Middle frontal gyrus (tissue), 1 donor: ENCODE data around the gene VSTM4.

Experiments
- DNase-seq: peaks from one replicate; pipeline ENCODE4 v3.0.0-alpha.2; 2015; ENCODE audit warnings: low spot score; ENCODE audit errors: extremely low spot score

Gene VSTM4

DNA sequence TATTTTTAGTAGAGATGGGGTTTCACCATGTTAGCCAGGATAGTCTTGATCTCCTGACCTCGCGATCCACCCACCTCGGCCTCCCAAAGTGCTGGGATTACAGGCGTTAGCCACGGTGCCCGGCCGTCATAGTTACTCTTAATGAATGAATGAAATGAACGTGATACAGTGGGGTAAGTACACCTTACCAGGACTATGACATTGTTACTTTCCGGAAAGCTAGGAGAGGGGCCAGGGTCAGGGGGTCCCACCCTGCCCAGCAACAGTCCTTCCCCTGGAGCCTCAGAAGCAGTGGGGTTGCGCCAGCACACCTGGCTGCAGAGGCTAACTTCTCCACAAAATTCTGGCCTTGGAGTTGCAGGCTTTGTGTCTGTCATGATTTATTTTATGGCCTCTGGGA lies 21.4 kb downstream of the VSTM4 start:
- DNase-seq: no peak

DNA sequence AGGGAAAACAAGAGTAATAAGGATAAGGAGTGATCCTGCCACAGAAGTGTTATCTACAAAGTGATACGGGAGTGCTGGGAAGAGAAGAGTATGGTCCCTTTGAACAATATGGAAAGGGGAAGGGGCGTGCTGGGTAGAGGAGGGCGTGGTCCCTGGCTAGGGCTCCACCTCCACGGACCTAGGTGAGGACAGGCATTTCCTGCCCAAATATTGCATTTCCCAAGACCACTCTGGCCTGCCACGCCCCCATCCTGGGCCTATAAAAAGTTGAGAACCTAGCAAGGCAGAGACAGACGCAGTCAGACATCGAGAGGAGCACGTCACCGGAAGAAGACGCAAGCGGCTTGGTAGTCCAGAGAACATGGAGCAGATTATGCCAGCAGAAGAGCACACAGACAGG lies 22.8 kb downstream of the VSTM4 start:
- DNase-seq: no peak

DNA sequence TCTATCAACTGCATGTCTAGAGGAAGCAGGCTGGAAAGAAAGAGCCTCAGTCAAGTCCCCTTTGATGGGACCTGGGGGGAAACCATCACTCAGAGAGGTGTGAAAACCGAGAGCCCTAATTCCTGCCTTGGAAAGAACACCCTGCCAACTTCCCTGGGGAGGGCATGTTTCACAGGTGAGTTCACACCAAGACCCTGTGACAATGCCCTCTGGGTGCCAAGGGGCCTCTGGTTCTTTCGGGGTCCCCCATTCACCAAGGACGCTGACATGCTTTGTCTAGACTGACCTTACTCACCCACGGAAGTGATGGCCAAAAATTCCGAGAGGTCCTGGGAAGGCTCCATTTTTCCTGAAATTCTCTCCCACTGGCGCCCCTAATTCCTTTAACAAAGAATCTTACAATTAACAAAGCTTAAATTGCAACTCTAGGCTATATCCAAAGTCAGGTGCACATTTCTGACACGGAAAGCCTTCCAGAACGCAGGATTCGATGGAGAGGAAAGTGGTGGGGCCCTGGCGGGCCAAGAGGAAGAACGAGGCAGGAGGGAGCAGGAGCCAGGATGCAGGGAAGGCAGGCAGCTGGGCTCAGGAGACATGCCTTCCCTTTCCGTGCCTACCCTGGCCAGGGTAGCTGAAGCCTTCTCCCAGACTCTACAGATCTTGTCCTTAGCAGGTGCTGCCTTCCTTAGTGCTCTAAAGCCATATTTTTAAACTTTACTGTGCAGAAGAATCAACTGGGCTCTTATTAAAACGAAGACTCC lies 23.7 kb downstream of the VSTM4 start:
- DNase-seq: no peak

DNA sequence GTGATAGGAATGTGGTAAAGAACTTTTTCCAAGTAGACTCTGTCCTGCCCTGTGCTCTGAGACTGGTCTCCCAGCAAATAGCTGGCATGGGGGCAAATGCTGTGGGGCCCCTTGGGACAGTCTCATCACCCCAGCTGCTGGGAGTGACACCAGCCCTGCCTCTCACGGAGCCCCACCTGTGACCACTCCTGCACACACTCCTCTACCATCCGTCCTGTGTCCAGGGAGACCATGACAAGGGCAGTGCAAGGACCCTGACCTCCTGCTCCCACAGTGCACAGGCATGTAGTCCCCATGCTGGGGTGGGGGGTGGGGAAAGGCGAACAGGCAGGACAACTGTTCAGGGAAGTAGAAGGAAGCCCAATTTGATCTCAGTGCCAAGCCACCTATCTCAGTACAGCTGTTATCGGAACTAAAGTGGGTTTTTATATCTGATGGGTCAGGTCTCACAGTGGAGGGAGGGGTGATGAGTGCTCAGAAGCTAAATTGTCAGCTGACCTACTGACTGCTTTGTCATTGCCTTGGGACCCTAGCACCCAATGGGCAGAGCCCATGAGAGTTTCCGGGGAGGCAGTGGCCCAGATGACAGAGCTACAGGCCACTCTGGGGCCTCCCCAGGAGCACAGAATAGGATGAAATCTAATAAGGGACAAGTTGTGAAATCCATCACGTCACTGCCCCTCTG lies 24.5 kb downstream of the VSTM4 start:
- DNase-seq: no peak

DNA sequence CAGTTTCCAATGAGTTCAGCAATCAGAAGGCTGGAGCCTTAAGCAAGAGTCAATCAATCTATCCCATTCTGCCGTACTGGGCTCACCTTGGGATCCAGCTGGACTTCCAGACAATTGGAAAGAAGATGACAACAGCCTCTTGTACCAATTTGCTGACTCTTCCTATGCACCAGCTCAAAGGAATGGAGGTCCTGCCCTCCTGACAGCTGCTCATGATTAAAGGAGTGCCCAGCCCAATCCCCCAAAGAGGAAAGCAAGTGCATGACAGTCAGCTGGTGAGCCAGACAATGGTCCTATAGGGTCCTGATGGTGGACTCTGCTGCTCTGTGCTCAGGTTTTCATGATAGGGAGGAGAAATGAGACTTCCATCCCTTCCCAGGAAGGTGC lies 25.1 kb downstream of the VSTM4 start:
- DNase-seq: no peak

DNA sequence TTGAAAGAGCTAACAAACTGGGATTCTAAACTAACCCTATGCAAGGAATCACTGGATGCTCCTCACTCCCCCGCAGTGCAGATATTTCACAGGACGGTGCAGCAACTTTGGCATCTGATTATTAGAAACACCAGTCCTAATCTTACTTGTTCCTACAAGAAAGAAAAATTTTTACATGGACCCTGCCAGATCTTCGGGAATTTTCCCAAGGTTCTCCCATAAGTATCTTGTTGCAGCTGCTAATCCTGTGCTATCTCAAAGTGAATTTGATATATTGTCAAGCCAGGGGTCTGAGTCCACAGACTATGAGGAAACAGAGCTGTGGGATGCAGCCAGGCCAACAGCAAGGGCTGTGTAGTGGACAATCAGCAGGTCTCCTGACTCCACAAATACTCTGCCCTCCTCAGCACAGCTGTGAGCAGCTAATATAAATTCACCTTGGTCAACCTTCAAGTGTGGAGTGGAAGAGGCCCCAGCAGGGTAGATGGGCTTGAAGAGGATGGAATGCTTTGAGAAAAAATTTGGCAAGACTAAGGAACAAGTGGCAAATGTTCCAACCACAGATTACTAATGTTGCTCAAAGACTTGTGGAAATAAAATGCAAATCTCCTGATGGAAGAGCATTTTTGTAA lies 25.6 kb downstream of the VSTM4 start:
- DNase-seq: no peak

DNA sequence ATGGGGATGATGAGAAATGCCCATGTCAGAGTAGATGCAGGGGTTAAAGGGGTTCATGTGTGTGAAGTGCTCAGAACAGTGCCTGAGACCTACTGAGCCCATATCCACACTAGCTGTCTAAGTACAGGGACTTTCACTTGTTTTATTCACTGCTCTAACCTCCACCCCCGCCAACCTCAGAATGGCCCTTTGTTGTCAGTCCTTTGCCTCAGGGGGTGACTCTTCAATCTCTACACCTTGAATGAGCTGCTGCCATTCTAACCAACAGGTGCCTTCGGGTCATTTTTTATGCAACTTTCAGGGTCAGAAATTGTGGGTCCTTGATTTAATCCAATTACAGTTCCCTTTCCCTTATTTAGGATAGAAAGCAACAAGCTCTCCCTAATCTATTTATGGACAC lies 26.2 kb downstream of the VSTM4 start:
- no peak for DNase-seq

DNA sequence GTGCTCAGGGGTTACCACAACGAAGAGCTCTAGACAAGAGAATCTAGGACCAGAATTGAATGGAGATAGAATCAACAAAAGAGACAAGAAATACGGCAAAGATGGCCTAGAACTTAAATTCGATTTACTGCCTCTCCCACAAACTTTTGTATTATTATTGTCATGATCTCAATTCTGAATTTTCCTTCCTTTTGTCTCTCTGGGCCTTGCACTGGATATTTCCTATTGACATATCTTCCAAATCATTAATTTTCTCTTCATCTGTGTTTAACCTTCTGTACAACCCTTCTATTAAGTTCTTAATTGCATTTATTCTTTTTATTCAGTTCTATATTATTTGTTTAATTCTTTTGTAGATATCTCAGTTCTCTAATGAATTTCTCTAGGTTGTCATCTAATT lies 28.4 kb downstream of the VSTM4 start:
- DNase-seq: no peak

DNA sequence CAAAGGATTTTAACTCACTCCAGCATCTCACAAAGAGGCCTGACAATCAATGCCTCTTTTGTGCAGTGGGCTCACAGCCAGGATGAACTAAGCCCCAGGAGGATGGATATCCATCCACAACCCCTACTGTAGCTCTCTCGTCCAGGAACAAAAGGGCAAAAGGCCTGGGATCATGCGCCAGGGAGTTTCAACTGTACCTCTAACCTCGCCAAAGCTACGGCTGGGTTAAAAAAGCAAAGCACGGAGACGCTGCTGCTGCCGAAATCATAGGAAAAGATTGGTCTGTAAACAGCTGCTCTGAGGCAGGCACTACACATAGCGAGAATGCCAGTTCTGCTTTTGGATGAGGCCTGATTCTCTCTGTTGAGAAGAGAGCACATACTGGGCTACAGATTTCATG lies 32.1 kb downstream of the VSTM4 start:
- DNase-seq: no peak

DNA sequence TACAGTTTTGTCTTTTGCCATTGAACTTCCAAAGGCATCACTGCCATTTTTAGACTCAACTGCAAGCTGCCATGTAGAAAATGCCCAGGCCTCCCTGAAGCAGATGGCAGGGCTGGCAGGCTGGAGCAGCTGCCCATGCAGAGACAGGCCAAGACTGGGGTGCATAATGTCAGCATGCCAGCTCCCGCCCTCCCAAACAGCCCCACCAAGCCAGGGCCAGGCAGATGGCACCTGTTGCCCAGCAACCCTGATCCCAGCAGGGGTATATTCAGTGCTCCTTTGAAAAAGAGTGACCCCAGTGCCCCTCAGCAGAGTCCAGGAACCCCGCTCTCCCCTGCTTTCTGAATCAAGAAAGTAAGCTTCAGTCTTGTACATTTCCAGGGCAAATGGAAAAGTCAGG lies 32.6 kb downstream of the VSTM4 start:
- DNase-seq: no peak

DNA sequence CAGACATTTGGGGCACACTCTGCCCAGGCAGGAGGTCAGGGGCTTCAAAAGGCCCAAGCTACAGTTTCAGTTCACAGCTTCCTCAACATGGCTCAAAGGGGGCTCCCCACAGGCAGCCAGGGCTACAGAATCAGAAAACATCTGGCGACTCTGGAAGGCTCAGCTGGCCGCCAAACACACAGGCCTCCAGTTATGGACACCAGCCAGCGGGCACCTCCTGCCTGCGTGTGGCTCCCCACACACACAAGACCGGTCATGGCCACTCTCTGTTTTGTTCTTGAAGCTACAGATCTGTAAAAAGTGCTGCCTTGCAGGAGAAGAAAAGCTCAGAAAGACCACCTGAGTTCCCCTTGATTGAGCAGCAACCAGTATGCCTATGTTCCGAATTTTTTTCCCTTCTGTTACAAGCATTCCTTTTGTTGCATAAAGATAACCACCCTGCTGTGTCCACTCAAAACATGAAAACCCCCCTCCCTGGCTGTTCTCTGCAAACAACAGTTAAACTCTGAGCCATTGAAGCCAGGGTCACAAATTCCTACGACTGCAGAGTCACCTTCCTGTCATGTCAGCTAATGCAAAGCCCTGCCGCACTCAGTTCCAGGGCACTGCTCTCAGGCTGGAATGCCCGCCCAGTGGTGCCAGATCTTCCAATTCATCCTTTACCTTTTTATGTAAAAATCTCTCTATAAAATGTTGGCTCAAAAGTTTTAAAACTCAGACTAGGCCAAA lies 33.6 kb downstream of the VSTM4 start:
- DNase-seq: no peak

DNA sequence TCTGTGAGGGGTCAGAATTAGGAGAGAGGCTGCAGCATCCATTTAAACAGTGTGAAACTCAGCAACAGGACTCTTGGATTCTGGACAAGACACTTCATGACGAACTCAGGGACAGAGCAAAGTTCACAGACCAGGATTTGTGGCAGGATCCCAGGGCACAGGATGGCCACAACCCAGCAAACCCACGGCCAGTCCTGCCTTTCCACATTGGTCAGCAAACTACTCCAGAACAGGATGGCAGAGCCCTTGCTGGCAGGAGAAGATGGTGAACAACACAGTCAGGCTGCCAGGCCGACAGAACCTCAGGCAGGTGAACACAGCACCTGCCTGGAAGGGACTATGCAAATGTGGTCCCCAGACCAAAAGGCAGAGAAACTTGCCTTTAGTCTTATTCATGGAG lies 34.4 kb downstream of the VSTM4 start:
- DNase-seq: no peak

DNA sequence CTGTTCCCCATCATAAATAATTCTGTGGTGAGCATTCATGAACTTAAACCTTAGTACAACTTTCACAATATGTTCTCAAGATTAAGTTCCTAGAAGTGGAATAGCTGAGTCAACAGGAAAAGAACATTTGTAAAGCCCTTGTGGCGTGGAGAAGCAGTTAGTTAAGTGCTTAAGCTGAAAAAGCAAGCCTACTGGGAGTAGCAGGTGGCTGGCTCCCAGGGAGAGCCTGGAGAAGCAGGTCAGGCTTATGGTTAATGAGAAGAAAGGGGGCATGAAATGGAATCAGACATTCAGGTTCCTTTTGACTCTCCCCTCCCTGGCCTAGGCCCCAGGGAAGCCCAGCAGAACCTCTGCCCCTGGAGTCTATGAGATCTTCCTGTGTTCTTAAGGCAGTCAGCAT lies 35.3 kb downstream of the VSTM4 start:
- no peak for DNase-seq

DNA sequence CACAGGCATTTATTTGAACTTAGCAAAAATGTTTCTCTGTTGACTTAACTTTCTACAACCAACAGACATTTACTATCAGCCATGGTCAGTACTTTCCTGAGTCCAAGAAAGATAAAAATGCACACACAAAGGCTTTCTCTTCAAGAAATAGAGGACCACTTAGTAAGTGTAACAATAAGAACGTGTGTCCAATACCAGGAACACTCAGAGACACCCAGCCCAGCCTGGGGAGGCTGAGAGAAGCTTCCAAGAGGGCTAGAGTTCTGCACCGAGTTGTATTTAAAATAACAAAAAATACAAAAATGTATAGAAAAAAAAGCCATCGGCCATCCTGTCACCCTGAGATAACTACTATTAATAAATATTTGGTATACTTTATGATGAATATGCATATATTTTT lies 35.8 kb downstream of the VSTM4 start:
- no peak for DNase-seq

DNA sequence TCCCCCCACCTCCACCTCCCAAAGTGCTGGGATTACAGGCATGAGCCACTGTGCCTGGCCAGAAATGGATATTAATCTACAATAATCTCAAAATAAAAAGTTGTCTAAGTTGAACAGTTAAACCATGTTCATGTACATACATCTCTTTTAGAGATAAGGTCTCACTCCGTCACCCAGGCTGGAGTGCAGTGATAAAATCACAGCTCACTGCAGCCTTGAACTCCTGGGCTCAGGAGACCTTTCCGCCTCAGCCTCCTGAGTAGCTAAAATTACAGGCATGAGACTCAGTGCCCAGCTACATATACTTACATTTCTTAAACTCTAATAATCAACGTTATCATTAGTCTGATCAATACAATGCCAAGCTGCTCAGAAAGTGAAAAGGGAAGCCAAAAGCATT lies 36.2 kb downstream of the VSTM4 start:
- no peak for DNase-seq

DNA sequence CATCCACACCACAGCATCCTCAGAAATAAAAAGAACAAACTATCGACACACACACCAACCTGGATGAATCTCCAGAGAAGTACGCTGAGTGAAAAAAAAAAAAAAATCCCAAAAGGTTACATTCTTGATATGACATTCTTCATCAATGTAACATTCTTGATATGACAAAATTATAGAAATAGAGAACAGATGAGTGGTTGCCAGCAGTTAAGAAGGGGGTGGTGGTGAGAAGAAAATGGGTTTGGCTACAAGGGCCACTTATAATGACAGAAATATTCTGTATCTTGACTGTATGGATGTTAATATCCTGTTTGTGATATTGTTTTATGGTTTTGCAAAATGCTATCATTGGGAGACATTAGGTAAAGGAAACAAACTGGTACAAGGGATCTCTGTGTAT lies 36.9 kb downstream of the VSTM4 start:
- no peak for DNase-seq

DNA sequence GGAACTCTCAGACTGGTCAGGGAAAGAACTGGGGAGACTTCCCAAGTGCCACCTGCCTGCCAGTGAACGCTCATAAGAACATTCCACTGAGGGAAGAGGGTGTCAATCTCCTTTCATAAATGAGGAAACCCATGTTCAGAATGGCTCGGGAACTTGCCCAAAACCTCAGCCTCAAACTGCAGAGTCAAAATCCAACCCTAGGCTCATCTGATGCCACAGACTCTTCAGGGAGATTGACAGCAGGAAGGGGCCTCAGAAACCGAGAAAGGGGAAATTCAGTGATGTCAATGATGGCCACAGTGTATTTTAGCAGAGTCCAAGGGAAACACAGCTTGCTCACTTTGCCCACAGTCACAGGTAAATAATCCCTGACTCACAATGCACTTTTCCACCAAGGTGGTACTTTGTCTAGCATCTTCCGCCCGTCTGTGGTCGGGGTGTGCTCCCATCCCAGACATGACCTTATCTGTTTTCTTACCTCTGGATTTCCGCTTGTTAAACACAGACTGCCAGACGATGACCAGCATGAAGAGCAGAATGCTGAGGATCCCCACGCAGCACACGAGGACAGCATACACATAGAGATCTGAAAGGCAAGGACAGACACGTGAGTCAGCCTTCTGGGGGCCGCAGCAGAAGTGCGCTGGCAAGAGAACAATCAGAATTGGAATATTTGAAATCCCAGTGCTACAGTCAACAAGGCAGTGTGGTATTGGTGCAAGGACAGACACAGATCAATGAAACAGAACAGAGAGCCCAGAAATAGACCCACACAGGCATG lies 38.4 kb downstream of the VSTM4 start:
- DNase-seq: no peak

DNA sequence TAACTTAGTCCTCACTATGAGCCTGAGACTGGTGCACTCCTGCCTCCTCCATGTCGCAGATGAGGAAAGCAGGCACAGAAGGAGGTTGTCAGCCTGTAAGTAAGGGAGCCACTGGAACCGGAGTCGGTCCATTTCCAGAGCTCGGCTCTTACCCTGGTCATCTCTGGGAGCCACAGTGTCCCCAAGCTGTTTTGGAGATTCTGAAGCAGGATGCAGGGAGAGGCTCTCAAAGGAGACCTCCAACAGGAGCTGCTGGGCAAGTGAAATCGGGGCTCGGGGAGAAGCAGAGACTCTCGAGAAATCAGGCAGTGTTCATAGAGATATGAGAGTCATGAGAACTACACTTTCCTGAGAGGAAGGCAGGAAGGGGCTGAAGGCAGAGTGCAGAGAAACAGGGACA lies 39.0 kb downstream of the VSTM4 start:
- DNase-seq: no peak

DNA sequence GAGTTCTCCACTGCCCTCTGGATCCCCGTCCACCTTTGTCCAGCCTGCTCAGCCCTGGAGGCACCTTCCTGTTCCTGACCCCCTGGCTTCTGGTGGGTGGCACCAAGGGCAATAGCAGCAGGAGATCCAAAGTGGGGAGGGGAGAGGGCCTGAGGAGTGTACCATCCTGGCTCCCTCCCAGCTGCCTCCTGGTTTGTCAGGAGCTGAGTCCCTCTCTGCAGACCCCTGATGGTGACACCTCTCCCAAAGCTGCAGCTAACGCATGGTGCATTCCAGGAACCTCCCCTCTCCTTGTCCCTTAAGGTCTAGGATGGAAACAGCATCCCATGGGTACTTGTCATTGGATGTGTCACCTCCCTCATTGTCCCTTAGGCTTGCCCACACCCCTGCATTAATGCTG lies 39.6 kb downstream of the VSTM4 start:
- no peak for DNase-seq

DNA sequence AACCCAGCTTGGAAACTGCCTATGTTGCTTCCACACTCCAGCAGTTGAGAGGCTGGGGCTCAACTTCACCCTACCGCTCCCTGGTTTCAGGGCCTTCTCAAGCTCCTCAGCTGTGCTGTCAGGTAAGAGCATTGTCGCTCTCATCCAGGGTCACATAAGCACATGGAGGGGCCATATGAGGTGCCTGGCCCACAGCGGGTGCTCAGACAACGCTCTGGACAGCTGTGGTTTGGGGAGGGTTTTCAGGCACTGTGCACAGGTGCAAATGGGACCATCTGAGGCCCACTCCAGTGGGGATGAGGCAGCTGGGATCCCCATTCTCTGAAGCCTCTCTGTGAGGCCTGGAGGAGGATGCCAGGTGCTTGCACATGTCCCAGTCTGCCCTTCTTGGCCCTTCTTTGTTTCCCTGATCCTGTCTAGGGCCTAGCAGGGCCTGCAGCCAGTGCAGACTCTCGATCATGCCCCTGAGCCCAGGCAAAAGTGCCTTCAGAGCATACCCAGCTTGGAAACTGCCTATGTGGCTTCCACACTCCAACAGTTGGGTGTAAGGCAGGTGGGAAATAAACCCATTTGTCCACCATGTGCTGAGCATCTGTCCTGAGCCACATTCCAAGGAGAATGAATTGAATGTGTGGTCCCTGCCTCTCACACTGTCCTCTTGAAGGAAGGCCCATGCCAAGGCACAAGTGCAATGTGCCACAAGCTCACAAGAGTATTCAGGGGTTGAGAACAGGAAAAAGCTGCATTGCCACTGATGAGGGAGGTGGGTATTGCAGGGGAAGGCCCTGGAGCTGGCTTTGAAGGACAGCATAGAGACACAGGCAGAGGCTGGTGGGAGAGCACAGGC lies 40.3 kb downstream of the VSTM4 start:
- DNase-seq: no peak
